GM12872 (cell line): ENCODE data around the gene ROR1.

Source experiments
- CTCF ChIP-seq: IDR thresholded peaks from 3 replicates; pipeline ENCODE4 v1.5.1; 2011; ENCODE audit warnings: low read depth, mild to moderate bottlenecking, low read length, moderate library complexity; ENCODE audit not compliant: insufficient read depth

The ROR1 gene

DNA sequence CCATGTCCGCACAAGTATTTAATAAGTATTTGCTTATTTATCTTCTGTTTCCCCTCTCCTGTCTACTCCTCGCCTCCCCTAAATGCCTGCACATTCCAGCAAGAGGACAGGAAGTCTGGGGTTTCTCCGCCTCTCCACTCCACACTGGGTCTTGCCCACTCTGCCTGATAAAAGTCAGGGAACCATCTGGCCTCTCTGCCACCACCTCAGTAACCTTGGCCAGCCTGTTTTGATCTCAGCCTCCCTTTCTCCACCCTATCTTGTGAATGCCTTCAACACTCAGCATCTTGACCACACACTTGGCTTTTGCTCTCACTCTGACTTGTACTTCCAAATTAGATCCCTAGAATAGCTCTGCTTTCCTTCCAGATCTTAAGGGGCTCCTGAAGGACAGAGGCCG lies 264.3 kb downstream of the ROR1 start:
- TF ChIP-seq CTCF, result no peak

DNA sequence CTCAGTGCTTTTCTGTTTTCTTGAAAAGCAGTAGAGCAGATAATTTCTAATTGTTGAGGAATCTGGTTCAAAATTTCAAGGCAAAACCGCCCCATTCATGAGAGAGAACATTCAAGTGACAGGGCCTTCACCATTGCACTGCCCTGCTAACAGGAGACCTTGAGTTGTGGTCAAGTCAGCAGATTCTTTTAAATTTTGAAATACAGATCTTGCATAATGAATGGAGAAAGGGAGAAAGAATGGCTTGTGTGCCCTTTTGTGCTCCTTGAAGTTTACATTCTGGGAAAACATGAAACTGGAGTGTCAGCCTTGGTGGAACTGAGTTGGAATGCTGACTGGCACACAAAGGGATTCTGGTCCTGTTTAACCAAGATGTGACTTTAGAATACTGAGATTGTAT lies 265.1 kb downstream of the ROR1 start:
- no peak for TF ChIP-seq CTCF

- TF ChIP-seq CTCF, result no peak
Measured at GRCh38 chr1:64039390-64039926, 265.6 kb downstream of the ROR1 start.

GRCh38 chr1:64041371-64042131 lies 267.7 kb downstream of the ROR1 start:
- no peak for TF ChIP-seq CTCF

DNA sequence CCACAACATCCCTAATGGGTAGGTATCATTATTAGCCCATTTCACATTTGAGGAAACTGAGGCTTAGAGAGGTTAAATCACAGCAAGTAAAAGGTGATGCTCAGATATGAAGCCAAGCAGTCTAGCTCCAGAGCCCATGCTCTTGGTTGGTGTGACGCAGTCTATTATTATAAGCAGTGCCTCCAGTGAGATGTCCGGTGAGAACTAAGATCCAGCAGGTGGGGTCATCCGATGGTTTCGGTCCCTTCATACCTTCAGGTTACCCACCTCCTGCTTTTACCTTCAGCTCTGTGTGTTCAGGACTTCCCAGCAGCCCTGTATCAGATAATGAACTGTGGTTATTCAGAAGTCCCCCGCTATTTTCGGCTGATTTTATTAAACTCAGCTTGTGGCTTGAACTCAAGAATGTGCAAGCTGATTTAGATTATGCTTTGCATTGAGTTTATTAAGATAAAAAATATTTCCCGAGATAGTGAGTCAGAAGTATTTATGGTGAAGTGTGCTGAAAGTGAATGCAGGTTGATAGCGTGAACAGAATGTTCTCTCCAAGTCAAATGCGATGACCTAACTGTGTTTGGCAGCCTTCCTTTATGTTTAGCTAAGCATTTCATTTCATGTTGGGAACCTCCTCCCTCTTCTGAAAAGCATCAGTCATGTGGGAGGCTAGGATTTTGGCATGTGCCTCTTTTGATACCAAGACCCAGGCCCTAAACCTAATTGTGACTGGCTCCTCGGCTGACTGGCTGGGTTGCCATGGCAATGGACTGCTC lies 268.7 kb downstream of the ROR1 start:
- no peak for TF ChIP-seq CTCF

DNA sequence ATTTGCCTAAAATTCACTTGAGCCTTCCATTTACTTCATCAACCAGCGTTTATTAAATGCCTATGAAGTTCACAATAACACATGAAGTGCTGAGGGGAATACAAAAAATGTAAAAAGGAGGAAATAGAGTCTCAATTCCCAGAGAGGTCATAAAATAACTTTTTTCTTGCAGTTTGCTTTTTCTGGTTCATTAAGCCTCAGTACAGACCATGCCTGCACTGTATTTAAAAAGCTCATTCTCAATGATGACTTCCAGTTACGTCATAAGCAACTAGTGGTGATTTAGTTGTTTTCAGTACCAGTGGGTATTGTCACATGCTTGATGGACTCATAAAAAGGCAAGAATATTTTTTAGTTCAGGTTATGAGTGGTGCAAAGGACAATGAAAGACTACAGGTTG lies 269.5 kb downstream of the ROR1 start:
- no peak for TF ChIP-seq CTCF

GRCh38 chr1:64043976-64044375 lies 270.2 kb downstream of the ROR1 start:
- TF ChIP-seq CTCF, result no peak
